Nephron progenitor cell (in vitro differentiated cells): ENCODE measurements around the gene SMIM23.

ENCODE experiments used
- DNase-seq: peaks from one replicate; pipeline ENCODE4 v3.0.0; 2021
- H3K27ac Mint-ChIP-seq: 2 replicates; pipeline ENCODE4 v1.8.0; 2021; ENCODE audit warnings: mild to moderate bottlenecking, moderate library complexity, mixed read lengths
- H3K27me3 Mint-ChIP-seq: 2 replicates; pipeline ENCODE4 v1.8.0; 2021; ENCODE audit warnings: mild to moderate bottlenecking, low read depth, mixed read lengths; ENCODE audit not compliant: poor library complexity
- H3K36me3 Mint-ChIP-seq: 2 replicates; pipeline ENCODE4 v1.8.0; 2021; ENCODE audit warnings: low read depth, mixed read lengths
- H3K4me1 Mint-ChIP-seq: 2 replicates; pipeline ENCODE4 v1.8.0; 2021; ENCODE audit warnings: mixed read lengths
- H3K4me3 Mint-ChIP-seq: 2 replicates; pipeline ENCODE4 v1.8.0; 2021; ENCODE audit warnings: mild to moderate bottlenecking, moderate library complexity, mixed read lengths
- H3K9me3 Mint-ChIP-seq: 2 replicates; pipeline ENCODE4 v1.8.0; 2021; ENCODE audit warnings: mild to moderate bottlenecking, moderate library complexity, mixed read lengths
- TF ChIP-seq, protein P1 (sequence below): fragments of 200-600 bp; sonication (generic); IDR thresholded peaks from 2 replicates; pipeline ENCODE4 v1.5.0; 2021; ENCODE audit warnings: antibody characterized with exemption

Gene SMIM23

GRCh38 chr5:171808951-171809350 lies 23.3 kb downstream of the SMIM23 start:
- peaks cover 28% of the 10 kb centered on the region for H3K4me1 Mint-ChIP-seq
- no peak for DNase-seq
- no peak overlapping the region for H3K27ac Mint-ChIP-seq
- peaks cover 43% of the 10 kb centered on the region for H3K9me3 Mint-ChIP-seq
- peaks cover 28% of the 10 kb centered on the region for H3K27me3 Mint-ChIP-seq
- TF ChIP-seq, protein P1, sequence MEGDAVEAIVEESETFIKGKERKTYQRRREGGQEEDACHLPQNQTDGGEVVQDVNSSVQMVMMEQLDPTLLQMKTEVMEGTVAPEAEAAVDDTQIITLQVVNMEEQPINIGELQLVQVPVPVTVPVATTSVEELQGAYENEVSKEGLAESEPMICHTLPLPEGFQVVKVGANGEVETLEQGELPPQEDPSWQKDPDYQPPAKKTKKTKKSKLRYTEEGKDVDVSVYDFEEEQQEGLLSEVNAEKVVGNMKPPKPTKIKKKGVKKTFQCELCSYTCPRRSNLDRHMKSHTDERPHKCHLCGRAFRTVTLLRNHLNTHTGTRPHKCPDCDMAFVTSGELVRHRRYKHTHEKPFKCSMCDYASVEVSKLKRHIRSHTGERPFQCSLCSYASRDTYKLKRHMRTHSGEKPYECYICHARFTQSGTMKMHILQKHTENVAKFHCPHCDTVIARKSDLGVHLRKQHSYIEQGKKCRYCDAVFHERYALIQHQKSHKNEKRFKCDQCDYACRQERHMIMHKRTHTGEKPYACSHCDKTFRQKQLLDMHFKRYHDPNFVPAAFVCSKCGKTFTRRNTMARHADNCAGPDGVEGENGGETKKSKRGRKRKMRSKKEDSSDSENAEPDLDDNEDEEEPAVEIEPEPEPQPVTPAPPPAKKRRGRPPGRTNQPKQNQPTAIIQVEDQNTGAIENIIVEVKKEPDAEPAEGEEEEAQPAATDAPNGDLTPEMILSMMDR: no peak
- peaks cover 9% of the 10 kb centered on the region for H3K36me3 Mint-ChIP-seq
- H3K4me3 Mint-ChIP-seq: no peak overlapping the region

GRCh38 chr5:171810227-171810626 lies 24.6 kb downstream of the SMIM23 start:
- H3K36me3 Mint-ChIP-seq: peaks cover 9% of the 10 kb centered on the region
- peaks cover 43% of the 10 kb centered on the region for H3K9me3 Mint-ChIP-seq

GRCh38 chr5:171813270-171813669 lies 27.7 kb downstream of the SMIM23 start:
- TF ChIP-seq, protein P1: no peak
- H3K27ac Mint-ChIP-seq: no peak overlapping the region
- no peak overlapping the region for H3K4me3 Mint-ChIP-seq
- DNase-seq: no peak
- peaks cover 9% of the 10 kb centered on the region for H3K36me3 Mint-ChIP-seq
- peaks cover 4% of the 10 kb centered on the region for H3K4me1 Mint-ChIP-seq
- H3K27me3 Mint-ChIP-seq: peaks cover 14% of the 10 kb centered on the region
- H3K9me3 Mint-ChIP-seq: peaks cover 36% of the 10 kb centered on the region

More at GRCh38 chr5:171810227-171810626, 24.6 kb downstream of the SMIM23 start:
- Mint-ChIP-seq H3K27ac (no peak overlapping the region), H3K4me1 (peaks cover 28% of the 10 kb centered on the region), H3K4me3 (no peak overlapping the region), H3K27me3 (peaks cover 20% of the 10 kb centered on the region)
- no peak for DNase-seq
- TF ChIP-seq, protein P1: no peak

GRCh38 chr5:171813813-171814490 lies 28.3 kb downstream of the SMIM23 start:
- peaks cover 9% of the 10 kb centered on the region for H3K36me3 Mint-ChIP-seq
- H3K4me3 Mint-ChIP-seq: no peak overlapping the region
- no peak for DNase-seq
- TF ChIP-seq, protein P1: no peak
- H3K27me3 Mint-ChIP-seq: peaks cover 18% of the 10 kb centered on the region
- peaks cover 32% of the 10 kb centered on the region for H3K9me3 Mint-ChIP-seq
- peaks cover 4% of the 10 kb centered on the region for H3K4me1 Mint-ChIP-seq
- H3K27ac Mint-ChIP-seq: no peak overlapping the region

- Mint-ChIP-seq H3K27ac (no peak overlapping the region), H3K4me1 (no peaks in the 10 kb centered on the region), H3K4me3 (no peak overlapping the region), H3K9me3 (peaks cover 17% of the 10 kb centered on the region), H3K36me3 (peaks cover 9% of the 10 kb centered on the region), H3K27me3 (peaks cover 20% of the 10 kb centered on the region)
- DNase-seq: no peak
- TF ChIP-seq, protein P1: no peak
These were observed 31.0 kb downstream of the SMIM23 start for GRCh38 chr5:171816666-171817065.

DNA sequence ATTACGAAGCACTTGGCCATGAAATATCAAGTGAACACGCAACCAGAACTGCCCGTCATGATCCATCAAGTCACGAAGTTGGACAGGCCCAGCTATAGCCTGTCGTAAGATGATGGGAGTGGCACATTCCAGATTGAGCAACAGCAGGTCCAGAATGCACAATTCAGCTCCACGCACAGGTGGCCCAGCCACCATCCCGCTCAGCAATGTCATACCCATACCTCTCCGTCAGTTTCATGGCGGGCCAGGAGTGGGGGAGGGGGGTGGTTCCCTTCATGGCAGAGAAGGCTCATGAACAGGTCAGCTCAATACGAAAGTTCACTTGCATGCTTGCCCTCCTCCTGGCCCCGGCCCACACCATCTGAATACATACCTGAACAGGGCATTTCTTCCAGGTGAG lies 34.9 kb downstream of the SMIM23 start:
- Mint-ChIP-seq H3K4me1 (peaks cover 5% of the 10 kb centered on the region), H3K27ac (no peak overlapping the region), H3K4me3 (no peak overlapping the region), H3K36me3 (no peaks in the 10 kb centered on the region), H3K9me3 (peaks cover 3% of the 10 kb centered on the region), H3K27me3 (peaks cover 26% of the 10 kb centered on the region)
- TF ChIP-seq, protein P1: no peak
- DNase-seq: no peak
